GM18873 (cell line): Measurements from ENCODE around the gene PTPRN2.
"Not testable (repeated sequence)": the region's sequence is repeated elsewhere in the genome, so short reads cannot be mapped to it uniquely, and the experiment has no call there.

ENCODE experiments used
- ATAC-seq: cut with Tn5 transposase; IDR thresholded peaks from one replicate; pipeline ENCODE4 v1.9.1; 2021; ENCODE audit warnings: mild to moderate bottlenecking, moderate library complexity, moderate number of reproducible peaks; ENCODE audit not compliant: unreplicated experiment, low FRiP score

Gene PTPRN2

DNA sequence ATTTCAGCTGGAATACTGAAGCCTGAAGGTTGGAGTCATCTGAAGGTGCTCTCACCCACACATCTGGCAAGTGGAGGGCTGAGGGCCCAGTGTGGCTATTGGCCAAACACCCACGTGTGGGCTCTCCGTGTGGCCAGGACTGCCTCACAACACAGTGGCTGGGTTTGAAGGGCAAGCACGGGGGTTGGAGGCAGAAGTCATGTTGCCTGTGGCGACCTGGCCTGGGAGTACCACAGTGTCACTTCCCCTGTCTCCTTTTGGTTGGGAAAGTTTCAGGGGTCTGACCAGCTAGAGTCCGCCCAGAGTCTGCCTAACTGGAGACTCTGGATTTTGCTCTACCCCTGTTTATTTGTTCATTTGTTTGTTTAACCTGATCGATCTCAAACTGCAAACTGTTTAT, 1081.4 kb downstream of the PTPRN2 start:
- ATAC-seq, result no peak

DNA sequence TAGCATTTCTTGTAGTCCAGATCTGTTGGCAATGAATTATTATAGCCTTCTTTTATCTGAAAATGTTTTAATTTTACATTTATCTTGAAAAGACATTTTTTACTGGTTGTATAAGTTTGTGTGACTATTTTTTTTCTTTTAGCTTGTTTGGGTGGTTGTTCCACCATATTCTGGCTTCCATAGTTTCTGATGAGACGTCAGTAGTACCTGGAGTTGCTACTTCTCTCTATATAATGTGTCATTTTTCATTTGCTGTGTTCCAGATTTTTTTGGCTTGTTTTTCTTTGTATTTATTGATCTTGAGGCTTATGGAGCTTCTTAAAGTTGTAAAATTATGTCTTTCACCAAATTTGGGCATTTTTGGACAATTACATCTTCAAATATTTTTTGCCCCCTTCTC, 1082.0 kb downstream of the PTPRN2 start:
- ATAC-seq, result no peak

GRCh38 chr7:157503229-157503628, 1084.4 kb downstream of the PTPRN2 start:
- no peak for ATAC-seq

GRCh38 chr7:157502701-157503111, 1084.9 kb downstream of the PTPRN2 start:
- no peak for ATAC-seq

DNA sequence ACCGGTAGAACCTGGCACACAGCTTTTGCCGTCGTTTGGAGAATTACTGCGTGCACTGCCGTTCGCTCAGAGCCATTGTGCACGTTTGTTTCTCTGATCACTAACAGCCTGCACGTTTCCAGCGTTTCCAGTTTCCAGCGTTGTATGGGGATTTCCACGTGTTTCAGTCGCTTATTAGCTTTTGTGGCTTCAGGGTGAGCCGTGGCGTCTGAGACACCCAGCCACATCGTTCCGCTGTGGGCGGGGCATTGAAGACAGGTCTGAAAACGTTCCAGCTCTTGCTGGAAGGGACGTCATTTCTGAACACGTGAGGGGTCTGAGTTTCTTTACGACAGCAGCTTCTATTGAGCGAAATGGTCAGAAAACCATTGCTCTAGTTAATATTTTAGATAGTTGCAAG, 1086.0 kb downstream of the PTPRN2 start:
- ATAC-seq, result no peak

- not testable (repeated sequence) for ATAC-seq
These were observed 1086.6 kb downstream of the PTPRN2 start for GRCh38 chr7:157500989-157501540.

DNA sequence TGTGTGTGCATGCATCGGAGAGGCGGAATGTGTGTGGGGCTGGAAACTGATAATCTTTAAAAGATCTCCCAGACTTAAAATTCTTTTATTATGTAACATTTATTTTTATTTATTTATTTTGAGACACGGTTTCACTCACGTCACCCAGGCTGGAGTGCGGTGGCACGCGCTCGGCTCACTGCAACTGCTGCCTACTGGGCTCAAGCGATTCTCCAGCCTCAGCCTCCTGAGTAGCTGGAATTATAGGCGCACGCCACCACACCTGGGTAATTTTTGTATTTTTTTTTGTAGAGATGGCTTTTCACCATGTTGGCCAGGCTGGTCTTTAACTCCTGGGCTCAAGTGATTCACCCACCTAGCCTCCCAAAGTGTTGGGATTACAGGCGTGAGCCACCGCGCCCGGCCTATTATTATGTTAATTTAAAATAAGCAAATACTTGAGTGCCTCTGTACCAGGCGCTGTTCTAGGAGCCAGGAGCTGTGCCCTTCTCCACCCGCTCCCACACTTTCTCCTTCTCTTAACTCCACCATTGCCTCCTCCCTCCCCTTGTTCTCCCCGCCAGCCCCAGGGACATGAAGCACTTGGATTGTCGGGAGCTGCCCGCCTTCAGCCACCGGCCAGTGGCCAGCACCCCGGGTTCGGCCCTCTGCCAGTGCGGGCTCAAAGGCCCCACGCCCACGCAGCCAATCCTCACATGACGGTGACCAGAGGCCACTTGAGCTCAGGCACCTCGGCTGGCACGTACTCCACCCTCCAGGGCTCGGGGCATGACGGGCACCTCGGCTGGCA, 1087.3 kb downstream of the PTPRN2 start:
- no peak for ATAC-seq

DNA sequence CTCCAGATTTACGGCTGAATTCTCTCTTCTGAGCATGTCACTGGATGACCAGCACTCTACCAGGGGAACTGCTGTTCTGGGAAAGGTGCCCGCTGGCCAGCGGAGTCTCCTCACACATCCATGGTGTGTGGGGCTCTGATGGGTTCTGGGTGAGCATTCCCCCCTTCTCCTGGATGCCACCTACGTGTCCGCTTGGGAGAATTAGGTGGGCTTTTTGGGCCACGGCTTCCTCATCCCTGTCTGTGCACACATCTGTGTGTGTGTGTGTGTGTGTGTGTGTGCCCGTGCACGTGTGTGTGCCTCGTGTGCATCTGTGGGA, 1087.8 kb downstream of the PTPRN2 start:
- no peak for ATAC-seq

DNA sequence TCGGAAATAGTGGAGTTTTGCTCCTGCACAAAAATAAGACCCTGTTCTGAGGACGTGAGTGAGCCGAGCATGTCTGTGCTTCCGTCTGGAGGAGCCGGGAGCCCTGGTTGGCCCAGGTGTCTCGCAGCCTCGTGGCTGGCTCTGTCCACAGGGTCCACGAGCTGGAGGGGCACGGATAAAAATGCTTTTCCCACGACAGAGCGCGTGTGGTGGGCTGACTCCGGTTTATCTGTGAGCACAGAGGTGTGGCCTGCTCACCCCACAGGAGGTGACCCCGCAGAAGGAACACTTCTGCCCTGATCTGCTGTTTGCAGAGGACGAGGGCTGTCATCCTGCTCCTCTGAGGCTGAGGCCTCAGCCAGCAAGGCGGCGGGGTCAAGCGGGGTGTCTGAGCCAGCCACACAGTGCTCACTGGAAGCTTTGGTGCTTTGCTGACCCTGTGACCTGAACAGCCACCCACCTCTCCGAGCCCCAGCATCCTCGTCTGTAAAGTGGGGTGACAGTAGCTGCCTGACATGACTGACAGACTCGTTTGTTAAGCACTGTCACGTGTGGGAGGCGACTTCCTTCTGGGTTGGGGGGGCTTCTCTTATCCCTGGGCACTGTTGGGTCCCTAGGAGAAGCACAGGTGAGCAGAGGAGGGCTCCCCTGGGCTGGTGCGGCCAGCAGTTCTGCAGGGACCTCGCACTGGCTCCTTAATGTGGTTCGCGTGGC, 1088.3 kb downstream of the PTPRN2 start:
- ATAC-seq, result no peak

DNA sequence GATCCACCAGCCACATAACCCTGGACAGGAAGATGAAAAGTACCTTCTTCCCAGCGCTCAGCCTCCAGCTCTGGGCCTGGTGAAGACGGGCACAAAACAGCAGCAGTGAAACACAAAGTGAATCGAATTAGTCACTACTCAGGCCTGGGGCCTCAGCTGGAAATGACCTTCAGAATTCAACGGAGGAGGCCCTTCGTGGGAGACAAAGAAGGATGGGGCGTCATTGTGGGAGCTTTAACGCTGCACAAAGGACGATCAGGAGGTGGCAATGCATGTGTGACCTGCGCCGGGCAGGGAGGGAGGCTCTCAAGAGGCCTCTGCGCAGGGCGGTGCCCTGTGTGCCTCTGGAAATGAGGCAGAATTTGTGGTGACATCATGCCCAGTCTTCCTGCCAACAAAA, 1089.0 kb downstream of the PTPRN2 start:
- ATAC-seq, result no peak

DNA sequence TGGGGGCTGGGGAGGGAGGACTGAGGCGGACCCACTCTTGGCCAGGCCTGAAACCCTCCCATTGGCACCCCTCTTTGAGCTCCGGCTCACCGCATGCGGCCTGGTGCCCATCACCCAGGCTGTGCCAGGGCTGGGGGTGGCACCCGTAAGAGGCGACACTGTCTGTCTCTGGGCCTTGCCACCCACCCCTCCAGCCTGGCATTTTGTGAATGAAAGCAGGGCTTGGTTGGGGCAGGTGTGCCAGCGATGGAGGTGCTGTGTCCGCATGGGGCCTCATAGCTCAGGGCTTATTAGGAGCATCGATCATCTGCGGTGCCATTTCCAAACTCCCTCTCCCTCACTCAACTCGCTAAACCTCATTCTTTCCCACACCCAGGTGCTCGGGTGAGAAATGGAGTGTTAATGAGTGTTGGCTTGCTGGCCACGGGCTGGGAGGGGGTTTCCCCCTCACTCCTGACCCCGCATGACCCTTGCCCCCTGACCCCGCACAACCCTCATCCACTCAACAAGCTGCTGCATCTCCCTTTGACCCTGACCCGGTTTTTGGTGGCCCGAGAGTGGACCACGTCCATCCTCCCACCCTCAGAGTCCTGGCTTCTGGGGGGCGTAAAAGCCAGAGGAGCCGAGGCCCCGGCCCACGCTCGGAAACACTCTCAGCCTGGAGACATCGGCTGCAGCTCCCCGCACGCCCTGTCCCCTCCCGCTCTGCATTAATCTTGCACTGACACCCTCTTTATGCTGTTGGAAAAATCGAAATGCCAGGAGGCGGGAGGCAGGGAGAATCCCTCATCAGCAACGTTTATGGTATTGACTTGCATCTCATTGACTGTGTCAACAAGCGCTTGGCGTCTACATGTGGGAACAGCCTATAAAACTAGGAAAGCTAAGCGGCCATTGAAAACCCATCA, 1089.6 kb downstream of the PTPRN2 start:
- no peak for ATAC-seq

DNA sequence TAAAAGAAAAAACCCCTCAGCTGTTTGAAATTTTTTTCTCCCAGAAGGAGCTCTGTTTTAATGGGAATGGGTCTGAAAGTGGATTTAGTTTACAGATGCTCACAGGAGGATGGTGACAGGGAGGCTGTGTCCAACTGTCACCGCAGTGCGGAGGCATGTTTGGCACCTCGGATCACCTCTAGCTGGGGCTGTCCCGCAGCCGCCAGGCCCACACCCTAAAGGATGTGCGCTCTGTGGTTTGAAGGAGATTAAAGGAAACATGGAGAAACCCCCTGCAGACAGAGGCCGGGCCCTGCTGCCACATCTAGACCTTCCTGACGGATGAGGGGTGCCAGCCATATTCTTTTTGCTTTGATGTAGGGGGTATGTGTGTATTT, 1090.3 kb downstream of the PTPRN2 start:
- ATAC-seq, result no peak

GRCh38 chr7:157496416-157497275, 1091.0 kb downstream of the PTPRN2 start:
- no peak for ATAC-seq

- peak; percentile 81 for ATAC-seq
These were observed 1092.0 kb downstream of the PTPRN2 start for GRCh38 chr7:157495594-157495993.

GRCh38 chr7:157495177-157495553, 1092.5 kb downstream of the PTPRN2 start:
- no peak for ATAC-seq

DNA sequence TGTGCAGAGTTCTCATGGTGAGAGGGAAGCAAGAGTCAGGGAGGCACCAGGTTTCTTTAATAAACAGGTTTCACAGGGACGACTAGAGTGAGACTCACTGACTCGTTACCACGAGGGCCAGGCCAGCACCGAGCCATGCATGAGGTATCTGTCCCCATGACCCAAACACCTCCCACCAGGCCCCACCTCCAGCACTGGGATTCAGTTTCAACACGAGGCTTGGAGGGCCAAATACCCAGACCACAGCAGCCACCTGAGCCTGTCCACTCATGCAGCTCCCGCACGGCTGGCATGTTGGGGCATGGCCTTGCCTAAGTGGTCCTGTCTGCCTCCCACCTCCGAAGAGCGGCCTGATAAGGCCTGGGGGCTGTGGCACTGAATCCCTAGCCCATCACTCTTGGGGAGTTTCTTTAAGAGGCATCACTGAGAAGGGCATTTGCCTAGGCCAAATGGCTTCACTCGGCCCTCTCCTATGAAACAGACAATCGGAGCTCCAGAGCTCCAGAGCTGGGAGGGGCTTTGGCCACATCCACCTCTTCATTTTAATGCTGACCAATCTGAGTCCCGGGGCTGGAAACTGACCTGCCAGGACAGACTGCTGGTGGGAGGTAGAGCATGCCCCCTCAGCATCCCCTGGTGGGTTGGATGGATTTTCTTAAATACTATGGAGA, 1093.0 kb downstream of the PTPRN2 start:
- no peak for ATAC-seq

GRCh38 chr7:157493776-157494175, 1093.8 kb downstream of the PTPRN2 start:
- ATAC-seq, result no peak

GRCh38 chr7:157493017-157493416, 1094.6 kb downstream of the PTPRN2 start:
- ATAC-seq, result no peak

GRCh38 chr7:157490465-157490912, 1097.1 kb downstream of the PTPRN2 start:
- ATAC-seq, result no peak
